H1 (cell line): ENCODE data around the gene MNAT1. TPM values are rescaled to one million over a fixed set of nuclear protein-coding genes. Genes with fewer than 3 reads are reported as not detected.

Source experiments
- CTCF ChIA-PET: fragments of 300-600 bp; sonication (Branson Sonifier 250); formaldehyde crosslinking; loops from one replicate; lab custom pipeline; 2021; ENCODE audit not compliant: partially characterized antibody; lab: Charles Lee
- POLR2A ChIA-PET: fragments of 300-600 bp; sonication (Branson Sonifier 250); formaldehyde crosslinking; loops from one replicate; lab custom pipeline; 2021; ENCODE audit warnings: inconsistent platforms; ENCODE audit not compliant: partially characterized antibody; lab: Charles Lee
- DNase-seq, 2 experiments: peaks; one replicate each; pipeline versions ENCODE4 v3.0.0 to v3.0.0-alpha.2; 2010 to 2022; ENCODE audit warnings: low spot score in 2 of 2, low read depth in 1 of 2, mixed read lengths in 1 of 2
- FAIRE-seq: peaks from 2 replicates; lab custom pipeline; 2011; peaks lifted over from hg19 to GRCh38; lab: Jason Lieb, UNC
- H2AFZ ChIP-seq: 2 replicates; pipeline ENCODE4 v1.8.1; 2012; ENCODE audit warnings: low read length, inconsistent platforms
- H2AK5ac ChIP-seq: 2 replicates; pipeline ENCODE4 v1.6.1; 2013; ENCODE audit warnings: low read depth, low read length
- H2BK120ac ChIP-seq: replicated peaks from 2 replicates; pipeline ENCODE3; 2013; ENCODE audit warnings: low read depth, low read length, inconsistent platforms
- H2BK12ac ChIP-seq: 2 replicates; pipeline ENCODE4 v1.6.1; 2013; ENCODE audit warnings: low read depth, low read length
- H2BK15ac ChIP-seq: 2 replicates; pipeline ENCODE4 v1.6.1; 2013; ENCODE audit warnings: low read length
- H2BK20ac ChIP-seq: 2 replicates; pipeline ENCODE4 v1.6.1; 2013; ENCODE audit warnings: low read length
- H2BK5ac ChIP-seq: 2 replicates; pipeline ENCODE4 v1.6.1; 2013; ENCODE audit warnings: low read depth, low read length
- H3K14ac ChIP-seq: 2 replicates; pipeline ENCODE4 v1.6.1; 2013; ENCODE audit warnings: inconsistent platforms; ENCODE audit not compliant: insufficient read length
- H3K18ac ChIP-seq: 2 replicates; pipeline ENCODE4 v1.6.1; 2013; ENCODE audit warnings: low read length; ENCODE audit errors: extremely low read depth
- H3K23ac ChIP-seq: 2 replicates; pipeline ENCODE4 v1.6.1; 2013; ENCODE audit warnings: inconsistent platforms; ENCODE audit not compliant: insufficient read length
- H3K23me2 ChIP-seq: 2 replicates; pipeline ENCODE4 v1.6.1; 2013; ENCODE audit warnings: low read depth, low read length
- H3K27ac ChIP-seq: 2 replicates; pipeline ENCODE4 v1.6.1; 2011; ENCODE audit warnings: low read depth, low read length, inconsistent platforms
- H3K27me3 ChIP-seq, 4 experiments: replicated peaks in 1 of 4; 1 replicate in 1 of 4; 2 replicates in 3 of 4; pipeline versions ENCODE4 v1.6.1 to v1.8.1; 2011 to 2013; ENCODE audit warnings: low read length in 3 of 4, mild to moderate bottlenecking in 3 of 4, inconsistent platforms in 2 of 4, mixed read lengths in 2 of 4, moderate library complexity in 1 of 4; ENCODE audit not compliant: control insufficient read depth in 3 of 4, insufficient read depth in 3 of 4; ENCODE audit errors: extremely low read depth in 1 of 4
- H3K36me3 ChIP-seq, 4 experiments: 2 replicates each; pipeline versions ENCODE4 v1.6.1 to v1.8.1; 2011 to 2013; ENCODE audit warnings: mild to moderate bottlenecking in 4 of 4, low read length in 3 of 4, moderate library complexity in 2 of 4, control low read depth in 1 of 4, inconsistent platforms in 1 of 4; ENCODE audit not compliant: insufficient read depth in 4 of 4, control insufficient read depth in 2 of 4
- H3K4ac ChIP-seq: replicated peaks from 2 replicates; pipeline ENCODE3; 2013; ENCODE audit warnings: low read length, low read depth, mixed read lengths, inconsistent platforms; ENCODE audit not compliant: insufficient read length
- H3K4me1 ChIP-seq, 4 experiments: replicated peaks in 1 of 4; 1 replicate in 1 of 4; 2 replicates in 3 of 4; pipeline versions ENCODE4 v1.6.1 to v1.8.1; 2011 to 2013; ENCODE audit warnings: low read length in 3 of 4, inconsistent platforms in 2 of 4, mixed read lengths in 1 of 4; ENCODE audit not compliant: insufficient read depth in 4 of 4, control insufficient read depth in 3 of 4
- H3K4me2 ChIP-seq, 2 experiments: 2 replicates each; pipeline versions ENCODE4 v1.6.1 to v1.8.1; 2011 to 2013; ENCODE audit warnings: low read depth in 2 of 2, low read length in 2 of 2, control low read depth in 1 of 2, inconsistent platforms in 1 of 2, mild to moderate bottlenecking in 1 of 2; ENCODE audit not compliant: insufficient read depth in 1 of 2
- H3K4me3 ChIP-seq, 4 experiments: fragments of 200-600, 300-600 bp in 1 of 4; sonication (generic), shearing (Covaris generic), sonication (Bioruptor Twin) in 1 of 4; 2 replicates each; pipeline versions ENCODE4 v1.5.1 to v1.8.1; 2011 to 2016; ENCODE audit warnings: low read length in 4 of 4, low read depth in 3 of 4, control low read depth in 2 of 4, inconsistent platforms in 2 of 4, mild to moderate bottlenecking in 2 of 4, mixed read lengths in 1 of 4, moderate library complexity in 1 of 4; ENCODE audit not compliant: insufficient read depth in 2 of 4; ENCODE audit errors: extremely low read depth in 1 of 4
- H3K56ac ChIP-seq: replicated peaks from 2 replicates; pipeline ENCODE3; 2013; ENCODE audit warnings: low read depth, mild to moderate bottlenecking, mixed read lengths, low read length, inconsistent platforms; ENCODE audit not compliant: insufficient read length
- H3K79me1 ChIP-seq: 2 replicates; pipeline ENCODE4 v1.6.1; 2013; ENCODE audit warnings: low read depth, low read length, control low read depth
- H3K79me2 ChIP-seq, 2 experiments: 2 replicates each; pipeline versions ENCODE4 v1.6.1 to v1.8.1; 2012 to 2013; ENCODE audit warnings: low read length in 2 of 2, mild to moderate bottlenecking in 2 of 2, inconsistent platforms in 1 of 2; ENCODE audit not compliant: insufficient read depth in 2 of 2, control insufficient read depth in 1 of 2
- H3K9ac ChIP-seq, 4 experiments: replicated peaks in 1 of 4; 1 replicate in 1 of 4; 2 replicates in 3 of 4; pipeline versions ENCODE4 v1.6.1 to v1.8.1; 2011 to 2013; ENCODE audit warnings: low read depth in 3 of 4, low read length in 3 of 4, control low read depth in 2 of 4, mild to moderate bottlenecking in 2 of 4, moderate library complexity in 2 of 4, inconsistent platforms in 1 of 4; ENCODE audit errors: extremely low read depth in 1 of 4
- H3K9me3 ChIP-seq, 2 experiments: 2 replicates each; pipeline versions ENCODE4 v1.6.1 to v1.8.1; 2012 to 2013; ENCODE audit warnings: mild to moderate bottlenecking in 2 of 2, moderate library complexity in 2 of 2, control low read depth in 1 of 2, inconsistent platforms in 1 of 2, low read depth in 1 of 2, low read length in 1 of 2, mixed read lengths in 1 of 2; ENCODE audit not compliant: insufficient read depth in 2 of 2
- H4K20me1 ChIP-seq, 2 experiments: replicated peaks in 1 of 2; 2 replicates each; pipeline versions ENCODE3 to v1.8.1; 2011 to 2013; ENCODE audit warnings: inconsistent platforms in 2 of 2, low read length in 2 of 2, mild to moderate bottlenecking in 1 of 2; ENCODE audit not compliant: insufficient read depth in 2 of 2, control insufficient read depth in 1 of 2
- H4K5ac ChIP-seq: 2 replicates; pipeline ENCODE4 v1.6.1; 2013; ENCODE audit warnings: low read length, low read depth, mixed read lengths, inconsistent platforms; ENCODE audit not compliant: insufficient read length
- H4K8ac ChIP-seq: 2 replicates; pipeline ENCODE4 v1.8.0; 2013; ENCODE audit warnings: mild to moderate bottlenecking, moderate library complexity, low read length, inconsistent platforms; ENCODE audit not compliant: insufficient read depth; ENCODE audit errors: extremely low read depth
- H4K91ac ChIP-seq: replicated peaks from 2 replicates; pipeline ENCODE3; 2013; ENCODE audit warnings: low read length, mixed read lengths, inconsistent platforms; ENCODE audit not compliant: insufficient read length
- CHD2 ChIP-seq: IDR thresholded peaks from 2 replicates; pipeline ENCODE4 v1.6.1; 2012; ENCODE audit warnings: low read length, improper control_type of control experiment
- EGR1 ChIP-seq: IDR thresholded peaks from 2 replicates; pipeline ENCODE4 v1.6.1; 2011; ENCODE audit warnings: low read depth, low read length, borderline replicate concordance
- EZH2 ChIP-seq: fragments of 200-600 bp; sonication (generic); IDR thresholded peaks from 2 replicates; pipeline ENCODE4 v1.7.1; 2012; ENCODE audit warnings: low read depth, mild to moderate bottlenecking, moderate library complexity, low read length, inconsistent platforms; ENCODE audit not compliant: severe bottlenecking
- FOSL1 ChIP-seq: IDR thresholded peaks from 2 replicates; pipeline ENCODE4 v1.6.1; 2011; ENCODE audit warnings: mild to moderate bottlenecking, low read depth, low read length, moderate library complexity; ENCODE audit not compliant: insufficient read depth
- NANOG ChIP-seq: IDR thresholded peaks from 2 replicates; pipeline ENCODE4 v1.6.1; 2011; ENCODE audit warnings: low read length, low read depth, mild to moderate bottlenecking, inconsistent platforms; ENCODE audit not compliant: insufficient read depth, poor library complexity, severe bottlenecking
- RAD21 ChIP-seq, 2 experiments: IDR thresholded peaks in 1 of 2; conservative IDR thresholded peaks in 1 of 2; 2 replicates each; pipeline ENCODE4 v1.6.1; 2011; ENCODE audit warnings: low read depth in 2 of 2, low read length in 2 of 2, improper control_type of control experiment in 1 of 2, inconsistent platforms in 1 of 2, mild to moderate bottlenecking in 1 of 2, moderate library complexity in 1 of 2
- SIN3A ChIP-seq, 2 experiments: IDR thresholded peaks in 1 of 2; conservative IDR thresholded peaks in 1 of 2; 2 replicates each; pipeline ENCODE4 v1.6.1; 2011 to 2012; ENCODE audit warnings: low read length in 2 of 2, improper control_type of control experiment in 1 of 2, low read depth in 1 of 2, mild to moderate bottlenecking in 1 of 2
- SP1 ChIP-seq: IDR thresholded peaks from 2 replicates; pipeline ENCODE4 v1.6.1; 2011; ENCODE audit warnings: low read depth, low read length
- TEAD4 ChIP-seq: IDR thresholded peaks from 2 replicates; pipeline ENCODE4 v1.6.1; 2012; ENCODE audit warnings: low read depth, low read length, inconsistent platforms, mixed read lengths
- polyA plus RNA-seq, 7 experiments: library from polyadenylated mRNA; depleted of rRNA in 3 of 7; stranded (reverse) in 5 of 7; unstranded in 2 of 7; fragments of >200 nt in 5 of 7; fragments of 200-250 nt in 2 of 7; gene quantifications; 1 replicate in 5 of 7; 2 replicates in 1 of 7; 4 replicates in 1 of 7; pipeline versions ENCODE4 v1.2.1 to v1.2.3, GENCODE V29; 2011 to 2013; ENCODE audit warnings: missing spikeins in 2 of 7, mixed read lengths in 2 of 7
- total RNA-seq: library from RNA; stranded (reverse); fragmentation: NEBNext Ultra II Directional; extraction: Animal tissue kit (Norgen Biotek cat#: 25700); gene quantifications from 2 replicates; pipeline ENCODE4 v1.2.1, GENCODE V29; 2021
- TF ChIP-seq, protein P1 (sequence below): IDR thresholded peaks from 2 replicates; pipeline ENCODE4 v1.6.1; 2012; ENCODE audit warnings: inconsistent platforms
- TF ChIP-seq, protein P2 (sequence below): IDR thresholded peaks from 2 replicates; pipeline ENCODE4 v1.6.1; 2012; ENCODE audit warnings: low read length, inconsistent platforms

The MNAT1 gene
- total and polyA plus RNA-seq, 2 of the 8 experiments (the other 6 are each of a cell fraction or from before 2014, with no cell fraction given) = 34.7 to 52.1 TPM

DNA sequence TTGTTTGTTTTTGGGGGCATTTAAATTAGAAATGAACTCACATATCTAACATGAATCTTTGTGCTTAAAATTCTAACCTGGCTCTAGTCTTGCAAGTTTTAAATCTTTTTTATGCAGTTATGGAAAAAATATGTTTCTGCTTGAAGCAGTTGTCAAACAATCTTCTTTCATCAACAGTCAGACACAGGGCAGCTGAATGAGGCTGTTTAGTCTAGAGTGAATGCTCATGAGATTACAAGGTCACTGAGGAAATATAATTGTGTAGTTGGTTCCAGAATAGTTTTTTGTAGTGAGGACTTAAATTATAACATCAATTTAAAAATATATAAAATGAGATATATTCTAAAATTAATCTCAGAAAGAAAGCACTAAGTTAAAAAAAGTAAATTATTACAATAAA, 169.8 kb downstream of the MNAT1 start:
- POLR2A ChIA-PET = no interaction called here
- no peak overlapping the region for H2BK12ac ChIP-seq

More for the DNA sequence above, 169.8 kb downstream of the MNAT1 start:
- Histone ChIP-seq H2BK20ac (no peak overlapping the region), H2BK120ac (no peak overlapping the region), H4K91ac (no peak overlapping the region), H3K4me1 (no peaks in the 10 kb centered on the region), H4K8ac (no peak overlapping the region), H3K23me2 (no peaks in the 10 kb centered on the region; the same call in 1 of the 2 replicates), H3K18ac (no peak overlapping the region), H3K56ac (no peak overlapping the region), H2BK5ac (no peak overlapping the region), H2AK5ac (no peak overlapping the region), H3K14ac (no peak overlapping the region), H3K36me3 (no peaks in the 10 kb centered on the region), H3K9me3 (no peaks in the 10 kb centered on the region), H3K23ac (no peak overlapping the region), H3K4ac (no peak overlapping the region), H2AFZ (no peak overlapping the region), H3K79me1 (no peaks in the 10 kb centered on the region), H3K27ac (no peak overlapping the region), H3K4me3 (no peak overlapping the region), H3K9ac (no peak overlapping the region), H4K20me1 (no peaks in the 10 kb centered on the region), H3K4me2 (no peak overlapping the region), H4K5ac (no peak overlapping the region), H2BK15ac (no peak overlapping the region), H3K79me2 (no peaks in the 10 kb centered on the region), H3K27me3 (no peaks in the 10 kb centered on the region)
- CTCF ChIA-PET = no interaction called here
- TF ChIP-seq TEAD4 = no peak
- TF ChIP-seq RAD21 (IDR thresholded peaks at IDR 0.05 in 1 of 2, conservative IDR thresholded peaks at IDR 0.05 in 1 of 2; ENCODE audit: low read depth in 2 of 2, low read length in 2 of 2) = no peak
- no peak for TF ChIP-seq NANOG
- TF ChIP-seq, protein P1, sequence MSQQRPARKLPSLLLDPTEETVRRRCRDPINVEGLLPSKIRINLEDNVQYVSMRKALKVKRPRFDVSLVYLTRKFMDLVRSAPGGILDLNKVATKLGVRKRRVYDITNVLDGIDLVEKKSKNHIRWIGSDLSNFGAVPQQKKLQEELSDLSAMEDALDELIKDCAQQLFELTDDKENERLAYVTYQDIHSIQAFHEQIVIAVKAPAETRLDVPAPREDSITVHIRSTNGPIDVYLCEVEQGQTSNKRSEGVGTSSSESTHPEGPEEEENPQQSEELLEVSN = no peak
- TF ChIP-seq, protein P2, sequence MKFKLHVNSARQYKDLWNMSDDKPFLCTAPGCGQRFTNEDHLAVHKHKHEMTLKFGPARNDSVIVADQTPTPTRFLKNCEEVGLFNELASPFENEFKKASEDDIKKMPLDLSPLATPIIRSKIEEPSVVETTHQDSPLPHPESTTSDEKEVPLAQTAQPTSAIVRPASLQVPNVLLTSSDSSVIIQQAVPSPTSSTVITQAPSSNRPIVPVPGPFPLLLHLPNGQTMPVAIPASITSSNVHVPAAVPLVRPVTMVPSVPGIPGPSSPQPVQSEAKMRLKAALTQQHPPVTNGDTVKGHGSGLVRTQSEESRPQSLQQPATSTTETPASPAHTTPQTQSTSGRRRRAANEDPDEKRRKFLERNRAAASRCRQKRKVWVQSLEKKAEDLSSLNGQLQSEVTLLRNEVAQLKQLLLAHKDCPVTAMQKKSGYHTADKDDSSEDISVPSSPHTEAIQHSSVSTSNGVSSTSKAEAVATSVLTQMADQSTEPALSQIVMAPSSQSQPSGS = no peak
- TF ChIP-seq SIN3A (conservative IDR thresholded peaks at IDR 0.05 in 1 of 2, IDR thresholded peaks at IDR 0.05 in 1 of 2; ENCODE audit: low read depth in 1 of 2, low read length in 2 of 2) = no peak
- TF ChIP-seq SP1 = no peak
- no peak for TF ChIP-seq EZH2
- no peak for TF ChIP-seq EGR1
- no peak for TF ChIP-seq FOSL1
- no peak for TF ChIP-seq CHD2
- no peak for DNase-seq
- FAIRE-seq = no peak
